GDM1 (cell line): ENCODE data around the gene ARHGAP26.

Experiments
- DNase-seq: peaks from one replicate; lab custom pipeline; 2025; lab: John Stamatoyannopoulos, UW

ARHGAP26 gene

DNA sequence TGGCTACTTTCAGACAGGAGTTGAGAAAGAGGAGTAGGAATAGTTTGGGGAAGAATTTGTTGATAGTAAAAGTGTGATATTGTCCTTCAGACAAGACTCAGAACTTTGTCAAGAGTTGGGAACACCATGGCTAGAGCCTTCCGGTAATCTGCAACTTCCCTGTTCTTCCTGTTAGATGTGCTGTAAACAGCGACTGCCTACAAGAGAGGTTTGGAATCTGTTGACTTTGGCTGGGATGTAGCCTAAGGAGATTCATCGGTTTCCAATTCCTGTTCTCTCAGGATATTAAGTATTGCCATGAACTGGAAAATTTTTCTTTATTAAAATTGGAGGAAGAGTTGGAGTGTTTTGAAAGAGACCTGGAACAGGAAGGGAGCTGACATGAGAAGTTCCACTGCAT, 43.9 kb downstream of the ARHGAP26 start:
- no peak for DNase-seq

DNA sequence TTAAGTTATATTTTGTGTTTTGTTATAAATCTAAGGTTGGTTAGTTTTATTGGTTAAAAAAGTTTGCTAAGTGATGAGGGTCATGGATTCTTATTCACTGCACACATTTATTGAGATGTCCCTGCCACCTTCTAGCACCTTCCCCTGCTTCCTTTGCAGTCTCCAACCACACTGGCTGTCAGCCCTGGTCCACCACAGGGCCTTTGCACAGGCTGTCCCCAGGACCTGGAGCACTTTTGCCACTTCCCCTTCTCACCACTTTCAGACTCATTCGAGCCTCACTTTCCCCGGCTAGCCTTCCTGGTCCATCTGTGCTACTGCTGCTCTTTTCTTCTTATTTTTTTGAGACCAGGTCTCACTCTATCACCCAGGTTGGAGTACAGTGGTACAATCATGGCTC, 45.3 kb downstream of the ARHGAP26 start:
- no peak for DNase-seq

DNA sequence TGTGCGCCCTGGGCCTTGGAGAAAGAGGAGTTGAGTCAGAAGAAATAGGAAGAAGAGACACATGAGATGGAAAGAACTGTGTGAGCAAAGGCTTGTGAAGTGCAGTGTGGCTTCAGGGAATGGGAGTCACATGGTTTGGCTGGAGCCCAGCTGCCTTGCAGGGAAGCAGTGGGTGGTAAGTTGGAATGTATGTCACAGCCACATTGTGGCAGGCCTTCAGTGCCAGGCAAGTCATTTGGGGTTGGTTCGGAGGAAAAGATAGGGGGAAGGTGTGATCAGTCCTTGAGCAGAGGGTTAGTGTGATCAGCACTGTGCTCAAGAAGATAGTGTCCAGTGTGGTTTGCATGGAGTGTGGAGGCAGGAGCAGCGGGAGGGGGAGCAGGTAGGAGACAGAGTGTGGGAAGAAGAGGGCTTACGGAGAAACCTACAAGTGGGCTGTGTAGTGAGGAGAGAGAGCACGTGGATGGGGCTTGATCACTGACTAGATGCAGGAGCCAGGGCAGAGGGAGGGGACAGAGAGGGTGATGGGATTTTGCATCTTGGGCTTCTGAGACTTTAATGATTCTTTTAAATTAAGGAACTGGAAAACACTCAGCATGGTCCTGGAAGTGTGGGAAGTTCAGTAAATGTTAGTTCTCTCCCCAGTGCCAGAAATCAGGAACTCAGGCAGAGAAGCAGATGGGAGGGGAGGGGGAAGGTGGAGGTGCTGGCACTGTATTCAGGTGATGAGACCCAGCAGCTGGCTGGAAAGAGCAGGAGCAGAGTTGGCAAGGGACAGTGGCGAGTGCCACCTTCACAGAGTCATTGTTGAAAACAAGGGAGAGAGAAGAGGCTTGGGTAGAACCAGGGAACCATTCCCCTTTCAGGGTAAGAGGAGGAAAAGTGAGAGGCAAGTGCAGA, 46.6 kb downstream of the ARHGAP26 start:
- no peak for DNase-seq

DNA sequence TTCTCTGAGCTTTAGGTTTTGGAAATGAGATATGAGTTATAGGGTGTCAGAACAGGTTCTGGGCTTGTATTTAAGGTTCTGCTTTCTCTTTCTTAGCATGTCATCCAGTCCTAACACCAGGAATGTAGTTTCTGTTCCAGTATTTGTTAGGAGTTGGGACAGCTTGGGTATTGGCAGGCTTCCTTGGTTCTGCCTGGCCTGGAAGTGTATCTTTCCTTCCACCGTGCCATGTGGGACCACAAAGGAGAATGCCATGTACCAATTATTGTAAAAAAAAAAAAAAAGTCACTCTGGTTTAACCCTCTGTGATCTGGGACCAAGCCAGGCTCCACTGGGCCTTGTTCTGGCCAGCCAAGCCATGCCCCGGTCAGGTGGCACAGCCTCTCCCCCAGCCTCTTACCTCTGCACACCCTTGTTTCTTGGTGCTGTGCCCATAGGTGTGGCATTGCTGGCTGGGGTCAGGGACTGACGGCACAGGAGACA, 47.8 kb downstream of the ARHGAP26 start:
- no peak for DNase-seq

DNA sequence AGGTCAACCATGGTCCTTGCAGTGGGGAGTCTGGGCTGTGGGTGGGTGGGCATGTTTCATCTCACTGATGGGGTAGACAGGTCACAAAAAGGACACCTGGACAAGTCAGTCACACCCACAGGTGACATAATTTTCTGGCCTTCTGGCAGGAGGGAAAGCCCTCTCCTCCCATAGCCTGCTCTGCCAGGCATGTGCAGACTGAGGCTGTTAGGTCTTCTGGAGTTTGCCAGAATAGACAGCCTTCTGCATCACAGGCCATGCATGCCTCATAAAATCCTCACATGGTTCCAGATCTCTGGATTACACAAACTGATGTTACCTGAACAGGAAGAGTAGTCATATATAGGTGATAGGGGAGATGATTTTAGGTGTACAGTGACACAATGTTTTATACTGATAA, 49.1 kb downstream of the ARHGAP26 start:
- no peak for DNase-seq

DNA sequence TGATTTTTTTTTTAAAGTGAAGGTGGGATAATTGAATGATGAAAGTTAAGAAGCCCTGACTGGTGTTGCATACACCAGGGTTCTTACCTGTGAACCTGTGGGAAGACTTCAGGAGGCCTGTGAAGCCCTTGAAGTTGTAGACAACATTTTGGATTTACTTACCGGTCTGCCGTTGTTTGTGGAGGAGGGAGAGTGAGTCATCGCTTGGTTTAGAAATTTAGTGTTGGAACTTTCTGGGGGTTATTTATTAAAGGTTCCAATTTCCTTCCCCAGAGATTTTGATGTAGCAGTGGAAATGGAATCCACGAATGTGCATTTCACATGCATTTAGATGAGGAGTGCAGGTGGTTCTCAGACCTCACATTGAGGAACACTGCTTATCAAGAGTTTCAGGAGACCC, 49.6 kb downstream of the ARHGAP26 start:
- DNase-seq: no peak

DNA sequence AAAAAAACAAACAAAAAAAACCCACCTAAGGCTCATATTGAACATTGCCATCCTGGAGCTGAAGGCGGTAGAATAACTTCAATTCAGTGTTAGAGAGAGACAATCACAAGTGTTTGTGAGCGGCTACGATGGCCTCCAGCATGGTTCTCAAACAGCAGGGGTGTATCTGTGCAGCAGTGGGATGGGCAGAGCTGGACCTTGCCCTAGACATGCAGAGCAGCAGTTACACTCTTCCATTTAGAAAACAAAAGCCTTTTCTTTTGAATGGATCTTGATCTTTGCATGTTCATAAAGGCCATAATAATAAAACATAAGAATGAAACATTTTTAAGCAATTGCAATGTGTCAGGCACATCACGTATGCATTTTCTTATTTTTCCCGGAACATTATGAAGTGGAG, 50.3 kb downstream of the ARHGAP26 start:
- DNase-seq: no peak

DNA sequence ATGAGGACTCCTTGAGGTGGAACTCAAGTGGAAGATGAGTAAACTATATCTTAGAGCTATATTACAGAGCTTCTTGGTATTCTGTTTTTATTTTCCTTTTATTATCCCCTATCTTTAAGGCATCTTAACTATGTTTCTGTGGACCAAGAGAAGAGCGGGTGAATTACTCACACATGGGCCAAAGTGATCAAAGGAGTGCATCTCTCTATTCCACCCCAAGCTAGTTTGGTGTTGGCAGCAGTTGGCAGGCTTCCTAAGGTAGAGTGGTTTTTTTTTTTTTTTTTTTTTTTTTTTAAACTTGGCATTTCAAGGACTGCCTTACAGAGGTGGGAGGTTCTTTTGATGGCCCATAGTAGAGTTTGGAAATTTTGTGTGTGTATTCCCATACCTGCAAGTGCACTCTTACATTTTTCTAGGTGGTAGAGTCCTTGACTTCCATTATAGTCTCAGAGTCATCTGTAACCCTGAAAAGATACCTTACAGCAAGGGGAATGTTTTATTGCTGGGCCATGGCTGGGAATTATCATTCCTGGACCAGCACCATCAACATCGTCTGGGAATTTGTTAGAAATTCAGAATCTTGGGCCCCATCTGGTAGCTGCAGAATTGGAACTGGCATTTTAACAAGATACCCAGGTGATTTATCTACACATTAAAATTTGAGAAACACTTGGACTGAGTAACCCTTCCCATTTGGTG, 51.0 kb downstream of the ARHGAP26 start:
- DNase-seq: no peak

DNA sequence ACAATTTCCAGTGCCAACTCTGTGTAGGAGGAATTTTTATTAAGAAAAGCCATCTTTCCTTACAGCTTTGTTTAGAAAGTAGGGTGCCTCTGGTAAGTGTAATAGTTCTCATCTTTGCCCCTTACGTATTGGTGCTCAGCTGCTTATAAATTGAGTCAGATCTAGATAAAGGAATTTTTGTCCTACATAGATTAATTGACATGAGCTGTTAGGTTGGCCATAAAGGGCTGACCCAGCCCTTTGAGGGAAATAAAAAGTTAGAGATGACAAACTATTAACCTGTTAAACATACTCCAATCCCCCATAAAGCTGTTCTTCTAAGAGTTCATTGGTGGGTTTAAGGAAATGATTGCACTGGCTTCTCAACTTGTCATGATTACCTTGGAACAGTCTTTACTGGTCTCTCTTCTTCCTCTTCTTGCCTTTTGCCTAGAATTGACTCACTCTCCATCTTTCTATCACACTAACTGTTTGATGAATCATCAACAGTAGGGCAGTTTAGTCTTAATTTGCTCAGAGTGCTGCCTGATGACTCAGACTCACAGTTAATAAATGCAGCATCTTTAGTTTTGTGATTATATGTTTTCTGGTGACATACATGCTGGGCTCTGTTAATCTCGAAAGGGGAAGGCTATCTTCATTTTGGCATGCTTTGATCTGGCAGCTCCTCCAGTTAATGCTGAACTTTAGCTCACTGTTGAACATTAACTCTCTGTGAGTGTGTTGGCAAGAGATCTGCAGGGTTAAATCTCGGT, 51.7 kb downstream of the ARHGAP26 start:
- no peak for DNase-seq

DNA sequence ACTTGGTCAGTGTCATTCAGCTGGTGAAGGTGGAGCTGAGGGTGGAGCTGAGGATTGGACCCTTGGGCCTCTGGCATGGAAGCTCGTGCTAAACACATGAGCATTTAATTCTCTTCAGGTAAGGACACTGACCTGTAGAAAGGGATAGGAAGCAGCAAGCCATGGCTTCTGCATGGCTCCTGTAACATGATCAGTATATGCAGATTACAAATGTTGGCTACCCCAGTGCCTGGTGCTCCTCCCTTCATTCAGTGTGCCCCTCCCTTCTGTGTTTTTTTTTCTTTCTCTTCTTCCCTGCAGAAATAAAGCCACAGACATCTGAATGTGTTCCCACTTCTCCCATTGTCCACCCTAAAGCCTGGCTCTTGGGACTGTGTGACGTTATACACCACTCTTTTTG, 52.9 kb downstream of the ARHGAP26 start:
- no peak for DNase-seq

DNA sequence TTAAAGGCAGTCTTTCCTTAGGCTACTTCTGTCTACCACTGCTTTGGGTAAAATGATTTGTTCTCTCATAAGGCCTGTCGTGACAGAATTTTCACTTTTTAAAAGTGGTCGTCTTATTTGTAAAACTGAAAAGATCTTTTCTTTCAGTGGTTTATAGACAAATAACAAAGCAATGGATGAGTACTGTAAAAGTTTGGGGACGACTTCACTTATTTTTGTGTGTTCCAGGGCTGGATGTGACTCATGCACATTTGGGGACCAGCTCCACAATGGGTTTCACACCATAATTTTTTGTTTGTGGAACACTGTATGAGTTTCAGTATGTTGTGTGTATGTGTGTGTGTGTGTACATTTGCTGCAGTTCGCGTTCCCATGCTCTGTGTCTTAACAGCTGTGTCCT, 53.6 kb downstream of the ARHGAP26 start:
- no peak for DNase-seq

DNA sequence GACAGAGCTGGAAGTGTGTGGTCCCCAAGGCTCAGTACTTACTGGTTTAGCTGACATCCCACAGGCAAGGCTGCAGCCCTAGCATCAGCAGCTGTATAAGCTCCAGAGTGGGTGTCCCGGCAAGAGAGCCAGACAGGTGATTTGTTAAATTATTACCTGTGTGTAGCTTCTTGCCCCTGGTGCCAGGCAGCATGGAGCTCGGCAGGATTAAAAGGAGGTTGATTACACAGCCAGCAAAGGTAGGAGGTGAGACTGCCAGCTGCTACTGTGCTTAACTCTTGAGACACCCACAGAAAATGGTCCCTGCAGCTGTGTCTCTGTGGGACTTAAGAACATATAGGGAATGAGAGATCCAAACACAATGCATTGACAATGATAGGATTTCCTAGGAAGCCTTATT, 54.2 kb downstream of the ARHGAP26 start:
- DNase-seq: no peak

DNA sequence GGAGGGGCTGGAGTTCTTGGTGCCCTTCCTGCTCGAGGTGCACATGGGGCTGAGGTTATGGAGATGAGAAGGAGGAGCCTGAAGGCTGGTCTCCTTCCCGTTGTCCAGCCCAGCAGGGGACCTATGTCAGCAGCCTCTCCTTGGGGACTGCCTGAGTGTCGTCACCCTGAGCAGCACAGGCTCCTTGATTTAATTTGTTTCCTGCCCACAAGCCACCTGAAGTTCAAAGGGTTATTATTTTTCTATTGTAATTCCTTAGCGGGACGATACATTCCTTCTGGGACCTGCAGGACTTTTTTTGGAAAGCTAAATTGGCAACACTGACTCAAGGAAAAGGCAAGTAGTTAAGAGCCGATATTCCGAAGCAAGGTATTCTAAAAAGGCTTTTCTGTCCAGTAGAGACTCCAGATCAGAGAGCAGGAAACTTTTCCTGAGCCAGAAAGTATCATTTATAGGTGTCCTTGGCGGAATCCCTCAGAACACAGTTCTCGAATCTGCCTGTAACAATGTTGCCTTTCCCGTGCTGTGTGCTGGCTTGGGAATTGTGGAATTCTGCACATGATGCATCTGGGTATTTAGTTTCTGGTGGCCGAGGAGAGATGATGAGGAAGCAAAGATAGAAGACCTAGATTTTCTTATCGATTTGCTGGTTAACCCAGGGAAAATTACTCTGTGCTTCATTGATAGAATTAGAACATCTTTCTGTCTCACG, 55.4 kb downstream of the ARHGAP26 start:
- no peak for DNase-seq

DNA sequence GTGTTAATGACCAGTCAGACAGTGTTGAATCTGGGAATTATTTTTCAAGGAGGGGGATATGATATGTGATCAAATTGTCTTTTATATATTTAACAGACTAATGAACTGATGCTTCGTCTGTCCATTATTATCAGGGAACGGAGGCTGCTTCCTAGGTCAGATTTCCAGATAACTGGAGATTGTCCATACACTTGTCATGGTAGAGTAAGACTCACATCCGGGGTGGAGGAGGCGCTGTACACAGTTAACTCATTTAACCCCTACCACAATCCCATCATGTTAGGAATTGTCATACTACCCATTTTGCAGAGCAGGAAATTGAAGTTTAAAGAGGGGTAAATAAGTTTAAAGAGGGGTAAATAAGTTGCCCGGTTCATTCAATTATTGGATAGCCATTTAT, 55.9 kb downstream of the ARHGAP26 start:
- no peak for DNase-seq

DNA sequence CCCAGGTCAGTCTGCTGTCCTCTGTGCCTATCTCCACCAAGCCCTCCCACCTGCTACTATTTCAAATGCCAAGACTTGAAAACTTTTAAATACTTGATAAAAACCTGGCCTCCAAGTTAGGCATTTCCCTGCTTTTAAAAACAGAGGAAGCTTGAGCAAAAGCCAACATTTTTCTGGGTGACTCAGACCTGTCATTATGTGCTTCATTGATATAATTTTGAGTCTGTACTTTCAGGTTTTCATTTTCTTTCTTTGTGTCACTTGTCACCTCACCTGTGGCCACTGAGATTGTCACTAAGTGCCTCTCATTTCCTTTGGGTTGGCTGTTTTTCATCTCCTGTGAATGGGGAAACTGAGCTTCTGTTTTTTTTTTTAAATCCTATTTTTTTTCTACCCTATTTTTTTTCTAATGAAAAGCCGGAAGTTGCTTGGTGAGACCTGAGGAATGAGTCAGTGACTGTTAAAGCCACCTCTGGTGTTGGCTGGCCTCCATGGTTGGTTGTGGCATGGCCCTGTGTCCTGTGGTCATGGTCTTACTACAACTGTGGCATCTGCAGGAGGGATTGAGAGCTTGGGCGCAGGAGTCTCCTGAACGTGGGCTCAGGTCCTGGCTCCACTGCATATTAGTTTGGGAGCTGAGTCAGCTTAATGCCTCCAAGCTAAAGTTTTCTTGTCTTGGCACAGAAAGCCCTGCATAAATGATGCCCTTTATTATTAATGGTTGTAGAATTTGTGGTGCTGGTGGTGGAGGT, 56.7 kb downstream of the ARHGAP26 start:
- DNase-seq: no peak

DNA sequence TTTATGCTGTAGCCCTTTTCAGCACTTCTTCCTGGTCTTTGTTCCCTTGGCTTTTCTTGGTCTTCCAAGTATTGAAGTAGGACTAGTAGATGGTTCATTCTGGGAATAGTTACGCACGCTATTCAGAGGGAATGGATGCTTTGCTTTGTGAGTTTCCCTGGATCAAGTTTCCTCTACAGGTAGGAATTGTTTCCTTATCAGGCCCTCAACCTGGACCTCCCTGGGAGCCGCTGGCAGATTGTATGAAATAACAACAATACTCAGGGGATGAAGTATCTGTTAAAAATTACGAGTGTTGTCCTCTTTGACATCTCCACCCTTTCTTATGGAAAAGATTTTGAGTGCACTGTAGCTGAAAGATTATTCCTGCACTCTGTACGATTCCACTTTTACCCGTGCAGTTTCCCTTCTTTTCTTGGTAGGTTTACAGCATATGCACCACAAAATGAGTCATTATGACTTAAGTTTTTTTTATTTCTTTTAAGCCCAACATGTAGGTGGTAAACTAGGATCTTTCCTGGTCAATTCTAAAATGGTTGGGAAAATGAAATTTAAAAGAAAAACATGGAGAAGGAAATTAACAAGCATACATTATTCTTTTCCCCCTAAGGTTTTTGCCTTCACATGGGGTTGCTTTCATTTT, 57.9 kb downstream of the ARHGAP26 start:
- DNase-seq: no peak

DNA sequence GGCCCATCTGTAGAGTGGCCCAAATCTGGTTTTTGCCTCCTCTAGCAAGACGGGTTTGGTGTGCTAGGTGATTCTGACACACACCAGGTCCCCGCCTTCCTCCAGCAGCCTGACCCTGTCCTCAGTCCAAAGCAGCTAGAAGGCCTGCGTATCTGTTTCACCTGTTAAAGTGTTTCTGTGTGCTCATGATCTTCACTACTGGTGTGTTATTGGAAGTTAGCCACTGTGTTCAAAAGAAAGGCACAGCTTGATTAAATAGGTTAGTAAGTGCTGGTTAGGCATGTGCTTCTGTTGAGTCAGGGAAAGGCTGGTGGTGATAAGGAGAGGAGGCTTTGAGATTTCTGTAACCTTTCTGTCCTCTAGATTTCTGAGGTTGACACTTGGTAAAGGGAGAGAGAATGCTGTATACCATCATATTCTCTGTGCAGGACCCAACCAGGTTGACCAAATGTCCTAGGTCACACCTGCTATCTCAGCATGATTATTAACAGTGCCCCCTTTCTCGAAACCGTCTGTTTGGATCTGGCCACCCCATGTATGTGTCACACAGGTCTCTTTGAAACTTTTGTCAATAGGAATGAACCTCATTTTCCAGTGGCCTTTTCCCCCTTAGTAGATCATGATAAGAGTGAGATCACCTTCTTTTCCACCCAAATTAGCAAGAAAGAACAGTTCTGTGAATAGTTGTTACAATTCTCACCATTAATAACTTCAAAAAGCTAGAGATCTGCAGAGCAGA, 58.8 kb downstream of the ARHGAP26 start:
- no peak for DNase-seq

DNA sequence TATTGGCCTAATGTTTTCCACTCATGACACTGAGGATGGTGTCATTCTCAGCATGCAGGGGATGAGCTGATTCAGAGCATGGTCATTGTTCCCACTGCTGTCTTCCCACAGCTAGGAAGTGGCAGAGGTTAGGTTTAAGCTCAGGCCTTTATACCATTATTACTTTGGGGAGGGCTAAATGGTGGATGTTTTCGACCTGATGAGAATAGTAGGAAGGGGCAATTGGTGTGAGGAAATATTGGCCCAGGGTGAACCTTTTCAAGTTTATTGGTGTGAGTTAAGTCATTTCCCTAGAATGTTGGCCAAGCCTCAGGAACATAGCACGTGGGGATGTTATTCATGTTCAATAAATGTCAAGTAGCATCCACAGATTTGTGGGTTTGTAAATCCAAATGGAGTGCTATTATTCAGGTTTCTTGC, 59.6 kb downstream of the ARHGAP26 start:
- no peak for DNase-seq

DNA sequence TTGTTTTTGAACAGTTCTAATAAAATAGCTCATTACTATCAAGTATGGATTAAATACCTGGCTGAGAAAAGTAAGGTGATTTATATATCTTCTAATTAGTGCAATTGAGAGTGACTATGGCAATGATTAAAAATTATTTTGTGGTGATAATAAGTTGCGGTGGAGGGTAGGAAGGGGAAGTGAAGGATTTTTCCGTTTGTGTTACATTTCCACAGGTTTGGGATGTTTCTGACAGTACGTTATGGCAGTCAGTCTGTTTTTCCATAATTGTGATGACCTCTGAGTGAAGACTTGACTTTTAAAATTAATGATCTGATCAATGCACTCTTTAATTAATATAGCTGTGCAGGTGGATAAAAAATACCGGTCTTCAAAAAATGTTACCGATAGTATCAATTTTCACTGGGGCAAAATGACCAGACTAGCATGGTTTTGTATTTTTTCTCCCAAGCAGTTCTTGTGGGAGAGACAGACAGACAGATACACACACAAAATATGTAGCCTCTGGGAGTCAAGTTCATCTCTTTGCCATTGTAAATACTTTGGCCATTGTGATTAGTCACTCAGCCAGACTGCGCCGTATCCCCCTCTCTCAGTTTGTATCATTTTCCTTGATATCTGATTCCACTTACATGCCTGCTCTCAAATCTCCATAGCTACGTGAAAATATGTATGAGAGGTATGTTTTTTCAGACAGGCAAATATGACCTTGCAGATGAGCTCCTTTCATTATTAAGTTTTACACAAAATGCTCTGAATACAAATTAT, 60.2 kb downstream of the ARHGAP26 start:
- DNase-seq: no peak
